C4-2B (cell line): ENCODE measurements around the gene ZNF423.

Source experiments
- H3K27ac ChIP-seq: fragments of 450-650 bp; 2 replicates; pipeline ENCODE4 v1.5.1; 2017
- ZFX ChIP-seq: fragments of 450-650 bp; IDR thresholded peaks from 2 replicates; pipeline ENCODE4 v1.6.1; 2017
- TF ChIP-seq, protein P1 (sequence below): fragments of 450-650 bp; conservative IDR thresholded peaks from 2 replicates; pipeline ENCODE4 v1.5.1; 2017; ENCODE audit warnings: mild to moderate bottlenecking

Gene ZNF423

DNA sequence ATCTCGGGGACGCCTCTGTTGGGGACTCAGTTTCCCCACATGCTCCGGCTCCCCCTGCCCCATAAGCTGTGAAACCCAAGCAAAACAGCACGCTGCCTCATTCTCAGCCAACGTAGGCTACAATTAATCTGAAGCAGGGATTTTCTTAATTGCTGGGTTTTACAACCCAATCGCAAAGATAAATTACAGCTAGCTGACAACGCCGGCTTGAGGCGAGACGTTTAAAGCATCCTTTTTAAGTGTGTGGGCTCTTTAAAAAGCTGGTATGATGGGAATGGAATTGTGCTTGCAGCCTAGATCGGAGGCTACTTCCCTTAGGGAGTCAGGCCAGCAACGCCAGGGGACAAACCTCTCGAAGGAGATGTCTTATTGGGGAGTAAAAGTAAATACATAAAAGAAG, 185.3 kb downstream of the ZNF423 start:
- TF ChIP-seq, protein P1, sequence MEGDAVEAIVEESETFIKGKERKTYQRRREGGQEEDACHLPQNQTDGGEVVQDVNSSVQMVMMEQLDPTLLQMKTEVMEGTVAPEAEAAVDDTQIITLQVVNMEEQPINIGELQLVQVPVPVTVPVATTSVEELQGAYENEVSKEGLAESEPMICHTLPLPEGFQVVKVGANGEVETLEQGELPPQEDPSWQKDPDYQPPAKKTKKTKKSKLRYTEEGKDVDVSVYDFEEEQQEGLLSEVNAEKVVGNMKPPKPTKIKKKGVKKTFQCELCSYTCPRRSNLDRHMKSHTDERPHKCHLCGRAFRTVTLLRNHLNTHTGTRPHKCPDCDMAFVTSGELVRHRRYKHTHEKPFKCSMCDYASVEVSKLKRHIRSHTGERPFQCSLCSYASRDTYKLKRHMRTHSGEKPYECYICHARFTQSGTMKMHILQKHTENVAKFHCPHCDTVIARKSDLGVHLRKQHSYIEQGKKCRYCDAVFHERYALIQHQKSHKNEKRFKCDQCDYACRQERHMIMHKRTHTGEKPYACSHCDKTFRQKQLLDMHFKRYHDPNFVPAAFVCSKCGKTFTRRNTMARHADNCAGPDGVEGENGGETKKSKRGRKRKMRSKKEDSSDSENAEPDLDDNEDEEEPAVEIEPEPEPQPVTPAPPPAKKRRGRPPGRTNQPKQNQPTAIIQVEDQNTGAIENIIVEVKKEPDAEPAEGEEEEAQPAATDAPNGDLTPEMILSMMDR, result no peak
- no peak for TF ChIP-seq ZFX
- H3K27ac ChIP-seq, result no peak overlapping the region

DNA sequence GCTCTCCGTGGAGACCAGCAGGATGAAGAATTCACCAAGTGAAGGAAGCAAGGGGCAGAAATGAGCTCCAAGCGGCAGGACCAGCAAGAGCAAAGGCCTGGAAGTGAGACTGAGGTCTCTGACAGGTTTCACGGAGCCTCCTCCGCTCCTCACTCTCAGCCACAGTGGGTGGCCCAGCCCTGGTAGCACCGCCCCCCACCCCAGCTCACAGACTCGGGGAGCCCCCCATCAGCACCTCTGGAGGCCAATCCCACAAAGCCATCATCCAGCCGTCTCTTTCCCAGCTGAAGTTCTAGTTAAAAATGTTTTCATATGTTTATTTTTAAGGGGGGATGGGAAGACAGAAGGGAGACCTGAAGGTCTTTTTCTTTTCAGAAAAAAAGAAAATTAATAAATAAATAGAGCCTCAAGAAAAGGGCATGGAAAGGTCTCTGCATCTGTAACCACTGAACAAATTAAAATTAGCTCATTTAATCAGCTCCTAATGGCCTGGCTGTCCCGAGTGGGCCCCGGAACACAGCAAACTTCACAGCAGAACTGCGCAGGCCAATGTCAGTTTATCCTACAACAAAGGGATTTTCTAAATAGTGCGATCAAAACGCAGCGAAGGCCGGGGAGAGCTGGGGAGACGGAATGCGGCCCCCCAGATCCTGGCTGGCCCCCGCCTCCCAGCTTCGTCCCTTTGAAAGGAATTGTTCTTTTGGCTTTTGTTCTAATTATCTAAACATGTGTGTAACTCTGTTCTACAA, 190.3 kb downstream of the ZNF423 start:
- no peak overlapping the region for H3K27ac ChIP-seq
- TF ChIP-seq ZFX, result no peak
- TF ChIP-seq, protein P1, result no peak

DNA sequence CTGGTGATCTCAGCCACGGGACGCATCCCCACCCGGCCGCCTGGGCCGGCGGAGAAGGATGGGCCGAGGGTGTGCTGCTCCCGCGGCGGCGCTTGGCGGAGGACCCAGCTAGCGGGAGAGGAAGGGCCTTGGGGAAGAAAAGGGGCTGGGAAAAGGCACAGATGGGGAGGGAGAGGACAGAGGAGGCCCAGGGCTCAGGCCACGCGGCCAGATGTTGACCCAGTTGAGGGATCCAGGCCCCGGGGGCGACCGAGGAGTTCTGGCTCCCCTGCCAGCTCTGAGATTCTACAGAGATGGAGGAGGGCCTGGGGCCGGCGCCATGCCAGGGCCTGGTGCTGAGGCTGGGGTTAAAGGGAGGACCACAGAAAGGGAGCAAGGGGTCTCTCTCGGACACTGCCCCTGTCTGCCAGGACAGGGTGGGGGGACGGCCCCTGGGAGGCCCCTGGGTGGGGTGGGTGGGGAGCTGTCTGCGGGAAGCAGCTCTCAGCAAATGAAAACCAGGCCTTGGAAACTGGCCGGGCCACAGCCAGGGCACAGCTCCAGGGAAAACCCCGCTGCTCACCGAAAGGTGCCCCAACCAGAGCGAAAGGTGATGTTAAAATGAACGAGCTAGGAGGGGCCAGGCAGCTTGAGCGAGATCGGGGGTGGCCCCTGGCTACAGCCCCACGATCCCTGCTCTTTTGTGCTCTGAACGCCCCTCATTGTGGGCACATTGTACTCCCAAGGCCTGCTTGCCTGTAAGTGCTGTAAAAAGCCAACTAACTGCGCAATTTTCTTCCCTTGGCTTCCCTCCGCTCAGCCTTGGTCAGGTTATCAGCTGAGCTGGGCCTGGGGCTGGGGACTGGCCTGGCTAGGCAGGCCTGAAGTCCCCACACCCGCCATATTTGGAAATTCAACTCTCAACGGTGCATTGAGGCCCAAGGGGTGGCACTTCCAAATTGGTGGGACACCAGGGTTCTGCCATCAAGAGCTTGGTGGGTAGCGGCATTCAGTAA, 191.4 kb downstream of the ZNF423 start:
- H3K27ac ChIP-seq, result no peak overlapping the region
- TF ChIP-seq, protein P1, result no peak
- no peak for TF ChIP-seq ZFX

DNA sequence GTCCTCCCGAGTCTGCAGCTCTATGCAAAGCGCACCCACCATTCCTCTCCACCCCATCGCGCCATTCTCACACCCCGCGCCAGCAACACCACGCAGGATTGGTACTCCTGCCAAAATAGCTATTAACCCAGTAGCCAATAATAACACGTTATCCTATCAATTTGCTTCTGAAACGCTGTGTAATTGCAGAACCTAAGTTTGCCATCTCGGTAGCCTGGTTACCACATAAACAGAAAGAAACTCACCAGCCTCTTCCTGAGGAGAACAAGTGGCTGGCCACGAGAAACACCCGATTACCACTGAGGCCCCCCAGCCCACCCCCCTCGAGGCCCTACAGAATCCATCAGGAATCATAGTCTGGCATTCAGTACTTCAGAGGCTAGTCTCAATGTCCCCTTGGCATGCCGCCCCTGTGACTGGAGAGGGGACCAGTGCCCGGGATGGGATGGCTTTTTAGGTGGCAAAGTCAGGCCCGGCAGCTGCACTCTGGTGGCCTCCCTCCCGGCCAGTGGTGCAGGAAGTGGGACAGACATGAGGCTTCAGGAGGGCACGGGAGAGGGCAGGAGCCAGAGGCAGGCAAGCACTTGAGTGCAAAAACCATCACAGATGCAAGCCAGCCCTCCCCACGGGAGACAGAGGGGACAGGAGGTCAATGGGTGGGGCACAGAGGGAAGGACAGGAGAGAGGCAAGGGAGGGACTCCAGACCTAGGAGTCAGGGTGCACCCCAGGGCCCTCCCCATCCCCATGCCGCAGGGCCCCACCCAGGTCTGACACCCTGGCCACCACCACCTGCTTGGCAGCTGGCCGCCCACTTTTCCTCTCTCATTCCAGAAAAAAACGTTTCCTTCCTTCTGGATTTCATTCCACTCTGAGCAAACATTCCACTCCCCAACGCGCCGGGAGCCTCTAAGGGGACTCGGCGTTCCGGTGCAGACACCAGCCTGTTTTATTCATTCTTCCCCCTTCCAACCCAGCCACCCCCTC, 192.5 kb downstream of the ZNF423 start:
- TF ChIP-seq ZFX, result no peak
- TF ChIP-seq, protein P1, result no peak
- no peak overlapping the region for H3K27ac ChIP-seq

DNA sequence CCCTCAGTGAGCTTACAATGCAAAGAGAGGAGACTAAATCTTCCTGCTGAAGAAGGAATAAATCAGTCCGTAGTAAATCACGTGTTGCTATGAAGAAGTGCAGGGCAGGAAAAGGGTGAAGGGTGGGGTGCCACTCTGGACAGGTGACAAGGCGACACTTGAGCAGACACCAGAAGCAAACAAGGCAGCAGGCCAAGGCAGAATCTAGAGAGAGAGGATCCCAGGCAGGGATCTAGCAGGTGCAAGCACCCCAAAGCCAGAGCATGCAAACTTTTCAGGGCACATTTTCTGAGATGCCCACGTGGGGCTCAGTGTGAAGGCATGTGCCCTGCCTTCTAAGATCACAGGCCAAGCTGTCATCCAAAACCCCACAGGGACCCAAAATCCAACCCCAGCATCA, 193.3 kb downstream of the ZNF423 start:
- H3K27ac ChIP-seq, result no peak overlapping the region

DNA sequence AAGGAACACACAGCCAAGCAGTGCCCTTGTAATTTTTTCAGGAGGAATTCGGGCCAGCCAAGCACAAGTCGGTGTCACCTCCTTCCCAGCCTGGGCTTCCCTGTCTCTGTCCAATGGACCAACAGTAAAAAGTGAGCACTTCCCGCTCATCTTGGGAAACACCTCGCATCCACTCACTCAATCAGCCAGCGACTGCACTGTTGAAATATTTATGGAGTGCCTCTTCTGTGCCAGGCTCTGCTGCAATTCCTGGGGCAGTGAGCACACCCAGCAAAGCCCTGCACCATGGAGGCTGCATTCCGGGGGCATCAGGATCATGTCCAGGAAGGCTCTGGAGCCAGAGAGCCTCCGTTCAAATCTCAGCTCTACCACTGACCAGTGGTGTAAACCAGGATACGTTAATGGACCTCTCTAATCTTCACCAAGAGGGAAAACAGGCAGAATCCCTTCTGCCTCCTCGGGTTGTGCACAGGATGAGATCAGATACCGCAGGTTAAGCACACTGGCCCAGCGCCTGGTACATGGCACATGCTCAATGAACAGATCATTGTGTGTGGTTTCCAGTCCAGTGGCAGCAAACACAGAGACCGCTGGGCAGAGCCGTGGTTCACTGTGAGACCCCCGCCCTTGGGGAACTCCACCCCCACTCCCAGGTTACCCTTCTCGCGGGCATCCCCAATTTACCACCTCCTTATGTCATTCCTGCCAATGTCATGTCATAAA, 194.3 kb downstream of the ZNF423 start:
- H3K27ac ChIP-seq, result no peak overlapping the region
- no peak for TF ChIP-seq ZFX
- TF ChIP-seq, protein P1, result no peak

More for the DNA sequence above, 193.3 kb downstream of the ZNF423 start:
- TF ChIP-seq, protein P1, result no peak
- no peak for TF ChIP-seq ZFX
